H1 (cell line): Measurements from ENCODE around the gene DEFB108B. TPM values are rescaled to one million over a fixed set of nuclear protein-coding genes. Genes with fewer than 3 reads are reported as not detected.
"Not testable (repeated sequence)": the region's sequence is repeated elsewhere in the genome, so short reads cannot be mapped to it uniquely, and the experiment has no call there.

Source experiments
- CTCF ChIA-PET: fragments of 300-600 bp; sonication (Branson Sonifier 250); formaldehyde crosslinking; loops from one replicate; lab custom pipeline; 2021; ENCODE audit not compliant: partially characterized antibody; lab: Charles Lee
- POLR2A ChIA-PET: fragments of 300-600 bp; sonication (Branson Sonifier 250); formaldehyde crosslinking; loops from one replicate; lab custom pipeline; 2021; ENCODE audit warnings: inconsistent platforms; ENCODE audit not compliant: partially characterized antibody; lab: Charles Lee
- DNase-seq, 2 experiments: peaks; one replicate each; pipeline versions ENCODE4 v3.0.0 to v3.0.0-alpha.2; 2010 to 2022; ENCODE audit warnings: low spot score in 2 of 2, low read depth in 1 of 2, mixed read lengths in 1 of 2
- FAIRE-seq: peaks from 2 replicates; lab custom pipeline; 2011; peaks lifted over from hg19 to GRCh38; lab: Jason Lieb, UNC
- H2AFZ ChIP-seq: 2 replicates; pipeline ENCODE4 v1.8.1; 2012; ENCODE audit warnings: low read length, inconsistent platforms
- H2AK5ac ChIP-seq: 2 replicates; pipeline ENCODE4 v1.6.1; 2013; ENCODE audit warnings: low read depth, low read length
- H2BK120ac ChIP-seq: replicated peaks from 2 replicates; pipeline ENCODE3; 2013; ENCODE audit warnings: low read depth, low read length, inconsistent platforms
- H2BK12ac ChIP-seq: 2 replicates; pipeline ENCODE4 v1.6.1; 2013; ENCODE audit warnings: low read depth, low read length
- H2BK15ac ChIP-seq: 2 replicates; pipeline ENCODE4 v1.6.1; 2013; ENCODE audit warnings: low read length
- H2BK20ac ChIP-seq: 2 replicates; pipeline ENCODE4 v1.6.1; 2013; ENCODE audit warnings: low read length
- H2BK5ac ChIP-seq: 2 replicates; pipeline ENCODE4 v1.6.1; 2013; ENCODE audit warnings: low read depth, low read length
- H3K14ac ChIP-seq: 2 replicates; pipeline ENCODE4 v1.6.1; 2013; ENCODE audit warnings: inconsistent platforms; ENCODE audit not compliant: insufficient read length
- H3K18ac ChIP-seq: 2 replicates; pipeline ENCODE4 v1.6.1; 2013; ENCODE audit warnings: low read length; ENCODE audit errors: extremely low read depth
- H3K23ac ChIP-seq: 2 replicates; pipeline ENCODE4 v1.6.1; 2013; ENCODE audit warnings: inconsistent platforms; ENCODE audit not compliant: insufficient read length
- H3K23me2 ChIP-seq: 2 replicates; pipeline ENCODE4 v1.6.1; 2013; ENCODE audit warnings: low read depth, low read length
- H3K27ac ChIP-seq: 2 replicates; pipeline ENCODE4 v1.6.1; 2011; ENCODE audit warnings: low read depth, low read length, inconsistent platforms
- H3K27me3 ChIP-seq, 4 experiments: replicated peaks in 1 of 4; 1 replicate in 1 of 4; 2 replicates in 3 of 4; pipeline versions ENCODE4 v1.6.1 to v1.8.1; 2011 to 2013; ENCODE audit warnings: low read length in 3 of 4, mild to moderate bottlenecking in 3 of 4, inconsistent platforms in 2 of 4, mixed read lengths in 2 of 4, moderate library complexity in 1 of 4; ENCODE audit not compliant: control insufficient read depth in 3 of 4, insufficient read depth in 3 of 4; ENCODE audit errors: extremely low read depth in 1 of 4
- H3K36me3 ChIP-seq, 4 experiments: 2 replicates each; pipeline versions ENCODE4 v1.6.1 to v1.8.1; 2011 to 2013; ENCODE audit warnings: mild to moderate bottlenecking in 4 of 4, low read length in 3 of 4, moderate library complexity in 2 of 4, control low read depth in 1 of 4, inconsistent platforms in 1 of 4; ENCODE audit not compliant: insufficient read depth in 4 of 4, control insufficient read depth in 2 of 4
- H3K4ac ChIP-seq: replicated peaks from 2 replicates; pipeline ENCODE3; 2013; ENCODE audit warnings: low read length, low read depth, mixed read lengths, inconsistent platforms; ENCODE audit not compliant: insufficient read length
- H3K4me1 ChIP-seq, 4 experiments: replicated peaks in 1 of 4; 1 replicate in 1 of 4; 2 replicates in 3 of 4; pipeline versions ENCODE4 v1.6.1 to v1.8.1; 2011 to 2013; ENCODE audit warnings: low read length in 3 of 4, inconsistent platforms in 2 of 4, mixed read lengths in 1 of 4; ENCODE audit not compliant: insufficient read depth in 4 of 4, control insufficient read depth in 3 of 4
- H3K4me2 ChIP-seq, 2 experiments: 2 replicates each; pipeline versions ENCODE4 v1.6.1 to v1.8.1; 2011 to 2013; ENCODE audit warnings: low read depth in 2 of 2, low read length in 2 of 2, control low read depth in 1 of 2, inconsistent platforms in 1 of 2, mild to moderate bottlenecking in 1 of 2; ENCODE audit not compliant: insufficient read depth in 1 of 2
- H3K4me3 ChIP-seq, 4 experiments: fragments of 200-600, 300-600 bp in 1 of 4; sonication (generic), shearing (Covaris generic), sonication (Bioruptor Twin) in 1 of 4; 2 replicates each; pipeline versions ENCODE4 v1.5.1 to v1.8.1; 2011 to 2016; ENCODE audit warnings: low read length in 4 of 4, low read depth in 3 of 4, control low read depth in 2 of 4, inconsistent platforms in 2 of 4, mild to moderate bottlenecking in 2 of 4, mixed read lengths in 1 of 4, moderate library complexity in 1 of 4; ENCODE audit not compliant: insufficient read depth in 2 of 4; ENCODE audit errors: extremely low read depth in 1 of 4
- H3K56ac ChIP-seq: replicated peaks from 2 replicates; pipeline ENCODE3; 2013; ENCODE audit warnings: low read depth, mild to moderate bottlenecking, mixed read lengths, low read length, inconsistent platforms; ENCODE audit not compliant: insufficient read length
- H3K79me1 ChIP-seq: 2 replicates; pipeline ENCODE4 v1.6.1; 2013; ENCODE audit warnings: low read depth, low read length, control low read depth
- H3K79me2 ChIP-seq, 2 experiments: 2 replicates each; pipeline versions ENCODE4 v1.6.1 to v1.8.1; 2012 to 2013; ENCODE audit warnings: low read length in 2 of 2, mild to moderate bottlenecking in 2 of 2, inconsistent platforms in 1 of 2; ENCODE audit not compliant: insufficient read depth in 2 of 2, control insufficient read depth in 1 of 2
- H3K9ac ChIP-seq, 4 experiments: replicated peaks in 1 of 4; 1 replicate in 1 of 4; 2 replicates in 3 of 4; pipeline versions ENCODE4 v1.6.1 to v1.8.1; 2011 to 2013; ENCODE audit warnings: low read depth in 3 of 4, low read length in 3 of 4, control low read depth in 2 of 4, mild to moderate bottlenecking in 2 of 4, moderate library complexity in 2 of 4, inconsistent platforms in 1 of 4; ENCODE audit errors: extremely low read depth in 1 of 4
- H3K9me3 ChIP-seq, 2 experiments: 2 replicates each; pipeline versions ENCODE4 v1.6.1 to v1.8.1; 2012 to 2013; ENCODE audit warnings: mild to moderate bottlenecking in 2 of 2, moderate library complexity in 2 of 2, control low read depth in 1 of 2, inconsistent platforms in 1 of 2, low read depth in 1 of 2, low read length in 1 of 2, mixed read lengths in 1 of 2; ENCODE audit not compliant: insufficient read depth in 2 of 2
- H4K20me1 ChIP-seq, 2 experiments: replicated peaks in 1 of 2; 2 replicates each; pipeline versions ENCODE3 to v1.8.1; 2011 to 2013; ENCODE audit warnings: inconsistent platforms in 2 of 2, low read length in 2 of 2, mild to moderate bottlenecking in 1 of 2; ENCODE audit not compliant: insufficient read depth in 2 of 2, control insufficient read depth in 1 of 2
- H4K5ac ChIP-seq: 2 replicates; pipeline ENCODE4 v1.6.1; 2013; ENCODE audit warnings: low read length, low read depth, mixed read lengths, inconsistent platforms; ENCODE audit not compliant: insufficient read length
- H4K8ac ChIP-seq: 2 replicates; pipeline ENCODE4 v1.8.0; 2013; ENCODE audit warnings: mild to moderate bottlenecking, moderate library complexity, low read length, inconsistent platforms; ENCODE audit not compliant: insufficient read depth; ENCODE audit errors: extremely low read depth
- H4K91ac ChIP-seq: replicated peaks from 2 replicates; pipeline ENCODE3; 2013; ENCODE audit warnings: low read length, mixed read lengths, inconsistent platforms; ENCODE audit not compliant: insufficient read length
- POLR2A ChIP-seq, 2 experiments: IDR thresholded peaks; 1 replicate in 1 of 2; 2 replicates in 1 of 2; pipeline ENCODE4 v1.6.1; 2011; ENCODE audit warnings: low read depth in 2 of 2, low read length in 2 of 2, mild to moderate bottlenecking in 2 of 2; ENCODE audit errors: control extremely low read depth in 1 of 2
- WGBS, 2 experiments: shearing (Covaris generic) in 1 of 2; methylation state at CpG; one replicate each; pipeline versions ENCODE4 v1.1.6 to v1.1.7; 2013 to 2015; ENCODE audit warnings: low lambda C conversion rate in 2 of 2, mixed read lengths in 2 of 2, inconsistent platforms in 1 of 2, low coverage in 1 of 2, missing lambda C conversion rate in 1 of 2; ENCODE audit not compliant: insufficient replicate concordance in 2 of 2, insufficient coverage in 1 of 2, insufficient read length in 1 of 2; ENCODE audit errors: extremely low coverage in 1 of 2, missing lambda C conversion rate in 1 of 2; 5-methylcytosine and 5-hydroxymethylcytosine counted together
- polyA plus RNA-seq, 7 experiments: library from polyadenylated mRNA; depleted of rRNA in 3 of 7; stranded (reverse) in 5 of 7; unstranded in 2 of 7; fragments of >200 nt in 5 of 7; fragments of 200-250 nt in 2 of 7; gene quantifications; 1 replicate in 5 of 7; 2 replicates in 1 of 7; 4 replicates in 1 of 7; pipeline versions ENCODE4 v1.2.1 to v1.2.3, GENCODE V29; 2011 to 2013; ENCODE audit warnings: missing spikeins in 2 of 7, mixed read lengths in 2 of 7
- total RNA-seq: library from RNA; stranded (reverse); fragmentation: NEBNext Ultra II Directional; extraction: Animal tissue kit (Norgen Biotek cat#: 25700); gene quantifications from 2 replicates; pipeline ENCODE4 v1.2.1, GENCODE V29; 2021

The DEFB108B gene
- total and polyA plus RNA-seq, 2 of the 8 experiments (the other 6 are each of a cell fraction or from before 2014, with no cell fraction given): not detected

DNA sequence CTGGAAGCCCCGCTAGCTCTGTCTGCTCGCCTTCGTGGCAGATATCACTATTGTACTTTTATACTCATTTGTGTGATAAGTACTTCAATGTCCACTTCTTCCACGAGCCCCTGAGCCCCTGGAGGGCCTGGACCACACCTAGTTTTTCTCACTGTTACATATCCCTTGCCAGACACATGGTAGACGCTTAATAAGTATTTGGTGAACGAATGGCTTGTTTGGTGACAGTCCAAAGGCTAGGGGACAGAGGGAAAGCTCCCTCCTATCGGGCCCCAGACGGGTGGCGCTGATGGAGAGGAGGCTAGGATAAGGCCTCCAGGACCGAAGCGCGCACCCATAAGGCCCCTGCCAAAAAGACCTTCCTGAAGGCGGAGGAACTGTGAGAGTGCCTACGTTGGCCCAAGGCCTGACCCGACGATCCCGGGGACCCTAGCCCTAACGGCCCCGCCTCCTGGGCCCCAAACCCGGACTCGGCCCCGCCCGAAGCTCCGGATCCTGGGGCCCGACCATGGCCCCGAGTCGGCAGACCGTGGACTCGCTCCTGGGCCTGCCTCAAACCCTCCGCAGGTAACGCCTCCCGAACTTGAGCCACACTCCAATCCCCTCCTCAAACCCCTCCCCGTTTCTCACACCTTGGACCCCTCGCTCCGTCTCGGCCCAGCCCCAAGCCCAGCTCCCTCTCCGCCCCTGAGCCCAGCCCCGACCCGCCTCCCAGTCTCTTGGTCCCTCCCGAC, 46.7 kb upstream of the DEFB108B start:
- H3K36me3 ChIP-seq, H3K79me2 ChIP-seq, H3K27me3 ChIP-seq, H3K56ac ChIP-seq, H4K91ac ChIP-seq, H3K4ac ChIP-seq, H4K5ac ChIP-seq, H3K9ac ChIP-seq, H2BK15ac ChIP-seq, FAIRE-seq, H3K14ac ChIP-seq, H3K23me2 ChIP-seq, H2AFZ ChIP-seq, H2BK5ac ChIP-seq, POLR2A ChIA-PET, H4K8ac ChIP-seq, H2BK20ac ChIP-seq: not testable (repeated sequence)
- CTCF ChIA-PET: interaction anchor here (1.0 kb wide), 1 partner anchor 14 kb away, joined by 3 read pairs; no protein-coding TSS in a partner anchor
- 9% methylated on average over 28 of the region's 40 CpGs; no CpG with 5 or more reads in 1 of the 2 experiments for WGBS, 2 experiments
- peak in 1 of 2 experiments; percentile 96 for DNase-seq
- TF ChIP-seq POLR2A (IDR thresholded peaks at IDR 0.05; ENCODE audit: control extremely low read depth in 1 of 2, low read depth in 2 of 2, low read length in 2 of 2): peak in 1 of 2 experiments; percentile 33; a peak in 1 of 3 replicates
- TF ChIP-seq, all 59 proteins: peak for 1; not testable (repeated sequence) for 58
- Histone ChIP-seq H3K4me2 (peak overlapping the region; percentile 71), H3K4me3 (peak overlapping the region; percentile 31 to 56 (median 36))
- not testable (repeated sequence) for H3K9me3 ChIP-seq, H2BK12ac ChIP-seq, H2BK120ac ChIP-seq, H3K23ac ChIP-seq, H4K20me1 ChIP-seq, H3K18ac ChIP-seq, H2AK5ac ChIP-seq, H3K27ac ChIP-seq, H3K4me1 ChIP-seq, H3K79me1 ChIP-seq
